Caco-2 (cell line): ENCODE data around the gene PSORS1C2. TPM values are rescaled to one million over a fixed set of nuclear protein-coding genes. Genes with fewer than 3 reads are reported as not detected.

Experiments used
- BruUV-seq: library from RNA; stranded (reverse); fragments of 400-500 nt; replicated peaks from 2 replicates; lab custom pipeline; 2021; lab: Mats Ljungman, UMichigan
- CTCF ChIA-PET: fragments of 300-600 bp; sonication (Branson Sonifier 250); formaldehyde crosslinking; loops from one replicate; lab custom pipeline; 2022; ENCODE audit warnings: antibody characterized with exemption; lab: Charles Lee
- POLR2A ChIA-PET: fragments of 300-600 bp; sonication (Branson Sonifier 250); formaldehyde crosslinking; loops from one replicate; lab custom pipeline; 2022; ENCODE audit warnings: antibody characterized with exemption; lab: Charles Lee
- DNase-seq, 2 experiments: peaks; one replicate each; pipeline versions ENCODE4 v3.0.0 to v3.0.0-alpha.2; 2020 to 2022
- H3K27me3 ChIP-seq: replicated peaks from 2 replicates; pipeline ENCODE4 v1.6.0; 2011; ENCODE audit warnings: low read length; ENCODE audit not compliant: control insufficient read depth, insufficient read depth
- H3K36me3 ChIP-seq: 2 replicates; pipeline ENCODE4 v1.5.1; 2011; ENCODE audit warnings: low read length; ENCODE audit not compliant: control insufficient read depth, insufficient read depth
- H3K4me1 ChIP-seq: fragments of 250-450 bp; sonication (Bioruptor Pico); 2 replicates; pipeline ENCODE4 v1.5.1; 2020; ENCODE audit warnings: mild to moderate bottlenecking
- H3K4me3 ChIP-seq: 2 replicates; pipeline ENCODE4 v1.5.1; 2011; ENCODE audit warnings: low read depth, mild to moderate bottlenecking, control low read depth, low read length
- H3K9me3 ChIP-seq: fragments of 250-450 bp; sonication (Bioruptor Pico); 2 replicates; pipeline ENCODE4 v1.5.1; 2020; ENCODE audit warnings: mild to moderate bottlenecking, moderate library complexity
- H3K27ac Mint-ChIP-seq: one replicate; pipeline ENCODE4 v1.8.0; 2022; ENCODE audit warnings: mixed read lengths; ENCODE audit not compliant: unreplicated experiment
- H3K27me3 Mint-ChIP-seq: one replicate; pipeline ENCODE4 v1.8.0; 2022; ENCODE audit warnings: mixed read lengths; ENCODE audit not compliant: insufficient read depth, unreplicated experiment
- H3K36me3 Mint-ChIP-seq: one replicate; pipeline ENCODE4 v1.8.0; 2022; ENCODE audit warnings: mild to moderate bottlenecking, mixed read lengths; ENCODE audit not compliant: insufficient read depth, unreplicated experiment
- H3K4me1 Mint-ChIP-seq: one replicate; pipeline ENCODE4 v1.8.0; 2022; ENCODE audit warnings: low read depth, mixed read lengths; ENCODE audit not compliant: unreplicated experiment
- H3K4me3 Mint-ChIP-seq: one replicate; pipeline ENCODE4 v1.8.0; 2022; ENCODE audit warnings: mild to moderate bottlenecking, moderate library complexity, mixed read lengths; ENCODE audit not compliant: unreplicated experiment
- H3K9me3 Mint-ChIP-seq: one replicate; pipeline ENCODE4 v1.8.0; 2022; ENCODE audit warnings: mixed read lengths; ENCODE audit not compliant: unreplicated experiment
- intact Hi-C: fragments of 100-400 bp; cut with micrococcal nuclease; formaldehyde crosslinking; loops from one replicate; pipeline ENCODE4 v1.10.0; 2022; ENCODE audit not compliant: unreplicated experiment
- total RNA-seq: library from RNA; stranded (reverse); gene quantifications from 2 replicates; pipeline ENCODE4 v1.2.3, GENCODE V29; 2022
- TF ChIP-seq, protein P1 (sequence below), 2 experiments: fragments of 200-600 bp in 1 of 2; IDR thresholded peaks; 1 replicate in 1 of 2; 2 replicates in 1 of 2; pipeline versions ENCODE4 v1.5.1 to v1.8.0; 2011 to 2022; ENCODE audit warnings: antibody characterized with exemption in 1 of 2, control low read depth in 1 of 2, inconsistent platforms in 1 of 2, low read depth in 1 of 2, low read length in 1 of 2, mild to moderate bottlenecking in 1 of 2, moderate library complexity in 1 of 2; ENCODE audit not compliant: insufficient read depth in 1 of 2, severe bottlenecking in 1 of 2, unreplicated experiment in 1 of 2

Gene PSORS1C2
- total RNA-seq, 1 experiment from 2014 or later = not detected

GRCh38 chr6:31114541-31114878, 24.4 kb downstream of the PSORS1C2 start, which contains the start of gene PSORS1C1:
Gene PSORS1C1, plus strand, starts transcription at chr6:31114800. Its CDS starts 14,833 bp downstream, at chr6:31129633.
- peaks cover 29% of the 10 kb centered on the region for H3K4me1 Mint-ChIP-seq
- H3K4me1 ChIP-seq = peaks cover 31% of the 10 kb centered on the region
- no peaks in the 10 kb centered on the region for H3K36me3 ChIP-seq
- no peaks in the 10 kb centered on the region for H3K9me3 ChIP-seq
- H3K9me3 Mint-ChIP-seq = no peaks in the 10 kb centered on the region
- POLR2A ChIA-PET = no interaction called here
- BruUV-seq = no TSS peak
- peak within 1 kb of the TSS; percentile 12 for H3K4me3 Mint-ChIP-seq
- TF ChIP-seq, protein P1, sequence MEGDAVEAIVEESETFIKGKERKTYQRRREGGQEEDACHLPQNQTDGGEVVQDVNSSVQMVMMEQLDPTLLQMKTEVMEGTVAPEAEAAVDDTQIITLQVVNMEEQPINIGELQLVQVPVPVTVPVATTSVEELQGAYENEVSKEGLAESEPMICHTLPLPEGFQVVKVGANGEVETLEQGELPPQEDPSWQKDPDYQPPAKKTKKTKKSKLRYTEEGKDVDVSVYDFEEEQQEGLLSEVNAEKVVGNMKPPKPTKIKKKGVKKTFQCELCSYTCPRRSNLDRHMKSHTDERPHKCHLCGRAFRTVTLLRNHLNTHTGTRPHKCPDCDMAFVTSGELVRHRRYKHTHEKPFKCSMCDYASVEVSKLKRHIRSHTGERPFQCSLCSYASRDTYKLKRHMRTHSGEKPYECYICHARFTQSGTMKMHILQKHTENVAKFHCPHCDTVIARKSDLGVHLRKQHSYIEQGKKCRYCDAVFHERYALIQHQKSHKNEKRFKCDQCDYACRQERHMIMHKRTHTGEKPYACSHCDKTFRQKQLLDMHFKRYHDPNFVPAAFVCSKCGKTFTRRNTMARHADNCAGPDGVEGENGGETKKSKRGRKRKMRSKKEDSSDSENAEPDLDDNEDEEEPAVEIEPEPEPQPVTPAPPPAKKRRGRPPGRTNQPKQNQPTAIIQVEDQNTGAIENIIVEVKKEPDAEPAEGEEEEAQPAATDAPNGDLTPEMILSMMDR (IDR thresholded peaks at IDR 0.05; ENCODE audit: insufficient read depth in 1 of 2, low read depth in 1 of 2, low read length in 1 of 2, severe bottlenecking in 1 of 2, unreplicated experiment in 1 of 2) = no peak
- peak; percentile 34 to 72 for DNase-seq
- H3K27me3 Mint-ChIP-seq = peaks cover 2% of the 10 kb centered on the region
- no peaks in the 10 kb centered on the region for H3K27me3 ChIP-seq
- H3K36me3 Mint-ChIP-seq = peaks cover 6% of the 10 kb centered on the region
- no peak within 1 kb of the TSS for H3K4me3 ChIP-seq
- CTCF ChIA-PET = interaction anchor here (1.0 to 1.4 kb wide), 2 partner anchors 35 to 44 kb away, joined by 4 to 5 read pairs; no protein-coding TSS in a partner anchor
- intact Hi-C loops = no loop called here
- peak within 1 kb of the TSS; percentile 83 for H3K27ac Mint-ChIP-seq

GRCh38 chr6:31113861-31114540, 24.9 kb downstream of the PSORS1C2 start:
- H3K4me1 Mint-ChIP-seq = peaks cover 31% of the 10 kb centered on the region
- no peaks in the 10 kb centered on the region for H3K27me3 ChIP-seq
- intact Hi-C loops = no loop called here
- H3K36me3 ChIP-seq = no peaks in the 10 kb centered on the region
- H3K36me3 Mint-ChIP-seq = peaks cover 6% of the 10 kb centered on the region
- H3K9me3 ChIP-seq = no peaks in the 10 kb centered on the region
- no peak overlapping the region for H3K4me3 ChIP-seq
- no TSS peak for BruUV-seq
- H3K27ac Mint-ChIP-seq = peak overlapping the region; percentile 83
- H3K4me1 ChIP-seq = peaks cover 31% of the 10 kb centered on the region
- CTCF ChIA-PET = interaction anchor here (1.0 to 1.4 kb wide), 2 partner anchors 34 to 43 kb away, joined by 4 to 5 read pairs; no protein-coding TSS in a partner anchor
- H3K4me3 Mint-ChIP-seq = peak overlapping the region; percentile 12
- POLR2A ChIA-PET = no interaction called here
- TF ChIP-seq, protein P1 (IDR thresholded peaks at IDR 0.05; ENCODE audit: insufficient read depth in 1 of 2, low read depth in 1 of 2, low read length in 1 of 2, severe bottlenecking in 1 of 2, unreplicated experiment in 1 of 2) = no peak
- no peaks in the 10 kb centered on the region for H3K9me3 Mint-ChIP-seq
- no peak for DNase-seq
- H3K27me3 Mint-ChIP-seq = peaks cover 4% of the 10 kb centered on the region

- no peaks in the 10 kb centered on the region for H3K9me3 Mint-ChIP-seq
- TF ChIP-seq, protein P1 (IDR thresholded peaks at IDR 0.05; ENCODE audit: insufficient read depth in 1 of 2, low read depth in 1 of 2, low read length in 1 of 2, severe bottlenecking in 1 of 2, unreplicated experiment in 1 of 2) = no peak
- no peak within 1 kb of the TSS for H3K27ac Mint-ChIP-seq
- no peak for DNase-seq
- ChIA-PET CTCF (interaction anchor here (0.5 to 1.2 kb wide), 2 partner anchors 25 to 273 kb away, joined by 3 to 4 read pairs; no protein-coding TSS in a partner anchor), POLR2A (no interaction called here)
- Histone ChIP-seq H3K4me3 (no peak within 1 kb of the TSS), H3K27me3 (no peaks in the 10 kb centered on the region), H3K36me3 (no peaks in the 10 kb centered on the region), H3K9me3 (no peaks in the 10 kb centered on the region), H3K4me1 (peaks cover 31% of the 10 kb centered on the region)
- no peak within 1 kb of the TSS for H3K4me3 Mint-ChIP-seq
- peaks cover 6% of the 10 kb centered on the region for H3K36me3 Mint-ChIP-seq
- H3K27me3 Mint-ChIP-seq = peaks cover 4% of the 10 kb centered on the region
- BruUV-seq = no TSS peak
- peaks cover 31% of the 10 kb centered on the region for H3K4me1 Mint-ChIP-seq
- intact Hi-C loops = no loop called here
Observed at GRCh38 chr6:31112478-31112877, 26.4 kb downstream of the PSORS1C2 start, which contains the start of gene C6orf15. Gene C6orf15, minus strand, starts transcription at chr6:31112575. Its CDS starts 20 bp downstream, at chr6:31112555.
